Neural progenitor cell (in vitro differentiated cells): Measurements from ENCODE around the gene CCT2. TPM values are rescaled to one million over a fixed set of nuclear protein-coding genes. Genes with fewer than 3 reads are reported as not detected.

Experiments used
- DNase-seq: peaks from one replicate; pipeline ENCODE4 v3.0.0-alpha.2; 2016; ENCODE audit warnings: low spot score
- H2AFZ ChIP-seq: fragments of 200-600 bp; sonication (generic); replicated peaks from 2 replicates; pipeline ENCODE4 v1.6.1; 2016; ENCODE audit warnings: antibody characterized with exemption
- H3F3A ChIP-seq: fragments of 200-600 bp; sonication (generic); 2 replicates; pipeline ENCODE4 v1.6.1; 2016; ENCODE audit warnings: antibody characterized with exemption, low read depth
- H3K27ac ChIP-seq: fragments of 200-600 bp; sonication (generic); 2 replicates; pipeline ENCODE4 v1.5.1; 2016; ENCODE audit warnings: mild to moderate bottlenecking
- H3K27me3 ChIP-seq: fragments of 200-600 bp; sonication (generic); 2 replicates; pipeline ENCODE4 v1.6.1; 2016; ENCODE audit warnings: mild to moderate bottlenecking, moderate library complexity
- H3K36me3 ChIP-seq: fragments of 200-600 bp; sonication (generic); 2 replicates; pipeline ENCODE4 v1.5.1; 2016
- H3K4me1 ChIP-seq: fragments of 200-600 bp; sonication (generic); 2 replicates; pipeline ENCODE4 v1.6.1; 2016; ENCODE audit warnings: mixed run types
- H3K4me2 ChIP-seq: fragments of 200-600 bp; sonication (generic); 2 replicates; pipeline ENCODE4 v1.6.1; 2016
- H3K4me3 ChIP-seq: fragments of 200-600 bp; sonication (generic); 2 replicates; pipeline ENCODE4 v1.5.1; 2016
- H3K79me2 ChIP-seq: fragments of 200-600 bp; sonication (generic); 2 replicates; pipeline ENCODE4 v1.6.1; 2016; ENCODE audit warnings: low read depth
- H3K9ac ChIP-seq: fragments of 200-600 bp; sonication (generic); 2 replicates; pipeline ENCODE4 v1.6.1; 2016
- H3K9me3 ChIP-seq: fragments of 200-600 bp; sonication (generic); 2 replicates; pipeline ENCODE4 v1.5.1; 2016; ENCODE audit warnings: low read depth
- H4K20me1 ChIP-seq: fragments of 200-600 bp; sonication (generic); 2 replicates; pipeline ENCODE4 v1.6.1; 2016; ENCODE audit warnings: low read depth
- H3K27ac Mint-ChIP-seq: 3 replicates; pipeline ENCODE4 v1.8.0; 2021; ENCODE audit warnings: mixed read lengths
- H3K27me3 Mint-ChIP-seq: 2 replicates; pipeline ENCODE4 v1.8.0; 2022; ENCODE audit warnings: low read depth, mild to moderate bottlenecking, inconsistent platforms, moderate library complexity, mixed read lengths; ENCODE audit not compliant: insufficient read depth
- H3K36me3 Mint-ChIP-seq: 3 replicates; pipeline ENCODE4 v1.8.0; 2021; ENCODE audit warnings: mixed read lengths
- H3K4me1 Mint-ChIP-seq: 3 replicates; pipeline ENCODE4 v1.8.0; 2021; ENCODE audit warnings: mixed read lengths
- H3K4me3 Mint-ChIP-seq: 3 replicates; pipeline ENCODE4 v1.8.0; 2021; ENCODE audit warnings: mild to moderate bottlenecking, moderate library complexity, mixed read lengths
- H3K9me3 Mint-ChIP-seq: 3 replicates; pipeline ENCODE4 v1.8.0; 2020; ENCODE audit warnings: mixed read lengths
- CTCF ChIP-seq: fragments of 200-600 bp; sonication (generic); IDR thresholded peaks from 2 replicates; pipeline ENCODE4 v1.5.1; 2017; ENCODE audit warnings: antibody characterized with exemption, mild to moderate bottlenecking
- EZH2 ChIP-seq: fragments of 200-600 bp; sonication (generic); IDR thresholded peaks from 2 replicates; pipeline ENCODE4 v1.6.1; 2017; ENCODE audit warnings: antibody characterized with exemption, mild to moderate bottlenecking, moderate library complexity
- EZH2phosphoT487 ChIP-seq: fragments of 200-600 bp; sonication (generic); IDR thresholded peaks from 2 replicates; pipeline ENCODE4 v1.6.1; 2017; ENCODE audit warnings: antibody characterized with exemption
- total RNA-seq: library from RNA; depleted of rRNA; stranded (reverse); fragments of >200 nt; gene quantifications from 2 replicates; pipeline ENCODE4 v1.2.3, GENCODE V29; 2015; ENCODE audit warnings: low replicate concordance

CCT2 gene
- total RNA-seq, 1 donor from 2014 or later = 516 TPM

GRCh38 chr12:69639400-69640016 lies 54.2 kb downstream of the CCT2 start:
- Mint-ChIP-seq H3K4me3 (no peak overlapping the region), H3K27ac (no peak overlapping the region), H3K9me3 (no peaks in the 10 kb centered on the region), H3K27me3 (peaks cover 2% of the 10 kb centered on the region), H3K36me3 (no peaks in the 10 kb centered on the region), H3K4me1 (no peaks in the 10 kb centered on the region)
- Histone ChIP-seq H3K4me3 (no peak overlapping the region), H3K27me3 (no peaks in the 10 kb centered on the region), H3F3A (no peaks in the 10 kb centered on the region), H4K20me1 (no peaks in the 10 kb centered on the region), H3K4me1 (no peaks in the 10 kb centered on the region), H3K79me2 (no peaks in the 10 kb centered on the region), H2AFZ (peak overlapping the region; percentile 76), H3K9ac (no peak overlapping the region), H3K36me3 (no peaks in the 10 kb centered on the region), H3K27ac (no peak overlapping the region), H3K4me2 (no peak overlapping the region), H3K9me3 (no peaks in the 10 kb centered on the region)
- peak; percentile 96 for TF ChIP-seq CTCF
- TF ChIP-seq EZH2phosphoT487 = no peak
- peak; percentile 81 for DNase-seq

GRCh38 chr12:69641546-69641945 lies 56.3 kb downstream of the CCT2 start:
- Histone ChIP-seq H3K27me3 (no peaks in the 10 kb centered on the region), H3K27ac (no peak overlapping the region), H3K4me2 (no peak overlapping the region), H3K36me3 (no peaks in the 10 kb centered on the region), H3K79me2 (no peaks in the 10 kb centered on the region), H3K9ac (no peak overlapping the region), H3K4me3 (no peak overlapping the region), H2AFZ (peak overlapping the region; percentile 3), H3K9me3 (no peaks in the 10 kb centered on the region), H3K4me1 (no peaks in the 10 kb centered on the region), H3F3A (no peaks in the 10 kb centered on the region), H4K20me1 (no peaks in the 10 kb centered on the region)
- no peak overlapping the region for H3K27ac Mint-ChIP-seq
- no peaks in the 10 kb centered on the region for H3K9me3 Mint-ChIP-seq
- TF ChIP-seq CTCF (no peak), EZH2phosphoT487 (no peak), EZH2 (no peak)
- no peaks in the 10 kb centered on the region for H3K36me3 Mint-ChIP-seq
- H3K4me3 Mint-ChIP-seq = no peak overlapping the region
- H3K4me1 Mint-ChIP-seq = no peaks in the 10 kb centered on the region
- H3K27me3 Mint-ChIP-seq = peaks cover 2% of the 10 kb centered on the region
- no peak for DNase-seq

- H3K27ac Mint-ChIP-seq = no peak overlapping the region
These were observed 57.3 kb downstream of the CCT2 start for GRCh38 chr12:69642531-69642930.

More at GRCh38 chr12:69642531-69642930, 57.3 kb downstream of the CCT2 start:
- Mint-ChIP-seq H3K9me3 (no peaks in the 10 kb centered on the region), H3K36me3 (no peaks in the 10 kb centered on the region), H3K4me1 (no peaks in the 10 kb centered on the region), H3K27me3 (peaks cover 2% of the 10 kb centered on the region), H3K4me3 (no peak overlapping the region)
- H3K4me1 ChIP-seq = no peaks in the 10 kb centered on the region
- H2AFZ ChIP-seq = no peak overlapping the region
- no peaks in the 10 kb centered on the region for H3K27me3 ChIP-seq
- H3K9ac ChIP-seq = no peak overlapping the region
- no peak for DNase-seq
- H3K9me3 ChIP-seq = no peaks in the 10 kb centered on the region
- no peaks in the 10 kb centered on the region for H3F3A ChIP-seq
- H3K4me2 ChIP-seq = no peak overlapping the region
- H3K36me3 ChIP-seq = no peaks in the 10 kb centered on the region
- no peak for TF ChIP-seq CTCF
- H3K79me2 ChIP-seq = no peaks in the 10 kb centered on the region
- H3K4me3 ChIP-seq = no peak overlapping the region
- H4K20me1 ChIP-seq = no peaks in the 10 kb centered on the region
- no peak overlapping the region for H3K27ac ChIP-seq
